ENCODE results near the gene BIN1.
"Not testable (repeated sequence)": the region's sequence is repeated elsewhere in the genome, so short reads cannot be mapped to it uniquely, and the experiment has no call there.

The BIN1 gene

DNA sequence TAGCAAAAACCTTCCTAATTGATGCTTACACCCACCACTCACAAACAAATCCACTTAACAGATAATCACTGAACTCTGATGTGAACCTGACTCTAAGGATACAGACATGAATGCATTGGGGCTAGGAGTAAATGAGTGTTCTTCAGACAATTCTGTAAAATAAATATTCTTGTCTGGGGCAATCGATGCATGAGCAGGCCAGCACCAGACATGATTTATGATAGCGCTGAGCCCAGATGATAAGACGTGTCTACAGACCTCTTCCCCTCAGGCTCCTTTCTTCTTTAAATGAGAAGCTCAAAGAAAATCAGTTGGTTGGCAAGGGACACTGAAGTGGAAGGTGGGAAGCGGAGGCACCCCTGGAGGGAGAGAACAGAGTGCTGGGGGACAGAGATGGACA, 27.3 kb upstream of the BIN1 start:
- DNase-seq (ENCODE audit: low spot score), result no peak

DNA sequence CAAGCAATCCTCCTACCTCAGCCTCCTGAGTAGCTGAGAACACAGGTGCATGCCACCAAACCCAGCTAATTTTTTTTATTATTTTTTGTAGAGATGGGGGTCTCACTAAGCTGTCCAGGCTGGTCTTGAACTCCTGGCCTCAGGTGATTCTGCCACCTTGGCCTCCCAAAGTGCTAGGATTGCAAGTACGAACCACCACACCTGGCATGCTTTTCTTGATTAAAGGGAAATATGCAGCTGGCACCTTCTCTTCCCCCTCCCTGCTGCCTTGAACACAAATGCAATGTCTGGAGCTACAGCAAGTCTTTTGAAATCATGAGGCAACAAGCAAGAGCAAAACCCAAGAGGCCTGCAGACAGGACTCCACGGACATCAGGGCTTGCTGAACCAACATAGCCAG, 26.8 kb upstream of the BIN1 start:
- DNase-seq (ENCODE audit: low spot score), result no peak

DNA sequence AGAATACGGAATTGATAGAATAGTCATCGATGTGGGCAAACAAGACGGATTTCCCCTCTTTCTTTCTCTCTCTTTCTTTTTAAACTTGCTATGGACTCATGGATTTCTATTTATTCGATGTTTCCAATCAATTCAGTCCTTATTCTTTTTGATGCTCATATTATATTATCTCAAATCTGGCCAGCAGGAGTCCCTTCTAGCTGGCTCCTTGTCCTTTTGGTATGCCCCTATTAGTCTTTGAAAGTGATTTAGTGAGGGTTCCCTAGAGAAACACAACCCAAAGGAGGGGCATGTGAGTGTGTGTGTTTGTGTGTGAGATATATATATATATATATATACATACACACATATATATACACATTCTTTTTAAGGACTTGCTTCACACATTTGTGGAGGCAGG, 23.5 kb upstream of the BIN1 start:
- no peak for DNase-seq (ENCODE audit: low spot score)

DNA sequence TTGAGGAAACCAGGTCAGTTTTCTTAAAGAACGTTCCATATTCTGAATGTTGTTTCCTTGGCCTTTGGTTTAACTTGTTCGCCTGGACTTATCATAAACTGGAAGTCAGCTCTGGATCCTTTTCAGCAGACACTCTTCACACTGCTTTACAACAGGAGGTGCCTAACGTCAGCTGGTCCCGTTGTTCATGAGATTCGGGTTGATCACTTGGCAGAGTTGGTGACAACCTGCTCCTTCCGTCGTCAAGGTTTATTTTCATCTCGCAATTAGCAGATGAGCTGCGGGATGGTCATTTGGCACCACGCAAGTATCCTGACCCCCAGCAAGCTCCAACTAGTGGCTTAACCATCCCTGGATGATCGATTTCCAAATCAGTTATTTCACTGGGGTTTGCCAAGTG, 23.0 kb upstream of the BIN1 start:
- DNase-seq (ENCODE audit: low spot score), result no peak

DNA sequence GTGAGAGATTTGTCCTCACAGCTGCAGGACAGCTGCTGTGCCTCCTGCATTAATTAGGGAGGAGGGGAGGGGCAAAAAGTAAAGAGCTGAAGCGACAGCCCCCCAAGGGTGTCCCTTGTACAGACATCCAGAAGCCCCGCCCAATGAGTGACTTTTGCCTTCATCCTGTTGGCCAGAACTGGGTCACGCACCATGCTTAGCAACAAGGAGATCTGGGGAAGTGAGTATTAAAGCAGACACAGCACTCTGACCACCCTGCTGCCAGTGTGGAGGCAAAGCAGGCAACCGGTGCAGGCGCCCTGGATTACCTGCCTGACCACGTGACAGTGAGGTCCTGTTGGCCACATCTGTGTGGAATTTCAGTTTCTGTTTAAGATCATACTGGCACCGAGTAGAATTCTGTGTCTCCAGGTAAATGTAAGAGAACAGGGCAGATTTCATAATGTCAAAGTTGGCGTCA, 21.5 kb upstream of the BIN1 start:
- no peak for DNase-seq (ENCODE audit: low spot score)

DNA sequence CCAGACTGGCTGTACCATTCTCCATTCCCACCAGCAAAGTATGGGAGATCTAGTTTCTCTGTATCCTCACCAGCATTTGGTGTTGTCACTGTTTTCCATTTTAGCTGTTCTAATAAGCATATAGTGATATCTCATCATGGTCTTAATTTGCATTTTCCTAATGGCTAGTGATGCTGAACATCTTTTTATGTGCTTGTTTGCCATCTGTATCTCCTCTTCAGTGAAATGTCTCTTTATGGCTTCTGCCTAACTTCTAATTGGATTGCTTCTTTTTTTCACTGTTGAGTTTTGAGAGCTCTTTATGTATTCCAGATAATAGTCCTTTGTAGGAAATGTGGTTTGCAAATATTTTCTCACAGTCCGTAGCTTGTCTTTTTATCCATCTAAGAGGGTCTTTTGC, 18.9 kb upstream of the BIN1 start:
- DNase-seq (ENCODE audit: low spot score), result no peak

DNA sequence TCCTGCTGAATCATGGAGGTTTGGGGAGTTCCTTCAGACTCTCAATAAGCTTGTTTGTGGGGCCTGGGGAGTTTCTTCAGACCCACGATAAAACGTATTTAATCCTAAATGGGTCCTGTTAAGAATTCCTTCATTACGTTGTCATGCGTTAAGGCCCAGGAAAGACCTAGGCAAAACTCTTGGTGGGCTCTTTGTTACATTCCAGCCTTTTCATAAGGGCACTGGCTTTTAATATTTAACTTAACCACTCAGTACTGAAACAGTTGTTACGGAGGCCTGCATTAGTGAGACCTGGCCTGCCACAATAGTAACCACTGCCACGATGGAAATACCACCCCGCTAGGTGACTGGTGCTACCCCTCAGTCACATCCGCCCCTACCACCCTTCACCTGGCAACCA, 17.5 kb upstream of the BIN1 start:
- no peak for DNase-seq (ENCODE audit: low spot score)

DNA sequence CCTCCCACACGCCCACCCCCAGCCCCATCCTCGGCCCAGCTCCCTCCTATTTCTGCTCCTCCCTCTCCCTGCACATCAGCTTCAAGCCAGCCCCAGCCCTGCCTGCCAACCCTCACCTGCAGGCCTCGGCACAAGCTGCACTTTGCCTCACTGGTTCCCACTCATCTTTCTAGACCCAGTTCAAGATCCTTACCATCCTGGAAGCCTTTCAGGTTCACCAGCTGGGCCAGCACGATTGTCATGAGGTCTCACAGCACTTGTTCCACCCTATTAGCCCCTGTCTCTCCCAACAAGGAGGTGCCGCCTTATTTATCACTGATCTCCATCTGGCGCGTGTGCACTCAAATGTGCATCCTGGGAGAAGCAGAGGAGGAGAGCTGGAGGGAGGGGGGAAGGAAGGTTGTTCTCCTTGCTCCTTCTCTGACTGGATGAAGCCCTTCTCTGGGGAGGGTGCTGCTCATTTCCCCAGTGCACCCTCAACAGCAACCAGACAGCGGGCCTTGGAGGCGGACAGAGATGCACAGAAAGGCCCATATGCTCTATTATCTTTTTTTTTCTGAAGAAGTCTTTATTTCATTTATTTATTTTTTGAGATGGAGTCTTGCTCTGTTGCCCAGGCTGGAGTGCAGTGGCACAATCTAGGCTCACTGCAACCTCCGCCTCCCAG, 15.5 kb upstream of the BIN1 start:
- no peak for DNase-seq (ENCODE audit: low spot score)

DNA sequence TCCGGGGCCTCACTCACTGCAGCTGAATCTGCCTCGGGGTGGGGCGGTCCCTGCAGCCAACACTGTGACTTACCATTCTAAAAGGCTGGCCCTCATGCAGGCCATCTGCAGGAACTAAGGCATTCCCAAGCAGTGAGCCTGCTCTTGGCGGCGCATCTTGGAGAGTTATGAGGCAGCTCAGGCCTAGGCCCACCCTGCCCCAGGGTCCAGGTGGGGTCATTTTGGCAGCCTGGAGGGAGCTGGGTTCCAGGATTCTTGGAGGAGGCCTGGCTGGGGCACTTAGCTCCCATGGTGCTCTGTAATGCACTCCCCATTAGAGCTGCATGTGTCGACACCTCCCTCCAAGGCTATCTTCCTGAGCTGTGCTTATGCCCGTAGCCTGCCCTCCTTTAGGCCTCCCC, 14.8 kb upstream of the BIN1 start:
- no peak for DNase-seq (ENCODE audit: low spot score)

DNA sequence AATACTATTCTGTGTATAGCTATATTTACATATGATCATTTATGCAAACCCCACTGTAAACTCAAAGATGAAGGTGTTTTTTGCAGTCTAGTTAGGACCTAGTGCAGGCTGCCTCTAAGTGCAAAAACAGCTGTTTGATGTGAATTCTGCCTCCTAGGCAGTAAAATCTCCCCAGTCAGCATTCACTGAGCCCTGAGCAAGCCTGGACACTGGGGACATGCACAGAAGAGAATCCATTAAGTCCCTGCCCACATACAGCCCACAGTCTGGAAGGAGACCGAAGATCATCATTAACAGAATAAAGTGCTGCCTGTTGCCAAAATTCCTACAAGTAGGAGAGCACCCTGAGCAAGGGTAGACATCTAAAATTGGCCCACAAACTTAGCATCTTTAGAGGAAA, 14.4 kb upstream of the BIN1 start:
- DNase-seq (ENCODE audit: low spot score), result no peak

DNA sequence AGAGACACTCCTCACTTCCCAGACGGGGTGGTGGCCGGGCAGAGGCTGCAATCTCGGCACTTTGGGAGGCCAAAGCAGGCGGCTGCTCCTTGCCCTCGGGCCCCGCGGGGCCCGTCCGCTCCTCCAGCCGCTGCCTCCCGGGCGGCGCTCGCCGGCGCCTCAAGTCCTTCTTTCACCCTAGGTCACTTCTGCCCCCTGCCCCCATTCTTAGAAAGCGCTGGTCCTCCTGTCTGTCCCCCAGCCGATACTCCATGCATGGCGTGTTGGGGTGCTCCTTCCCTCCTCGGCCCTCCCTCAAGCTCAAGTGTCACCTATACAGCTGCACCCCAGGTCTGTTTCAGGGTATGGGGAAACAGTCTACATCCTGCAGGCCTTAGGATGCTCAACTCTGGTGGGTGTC, 13.5 kb upstream of the BIN1 start:
- not testable (repeated sequence) for DNase-seq (ENCODE audit: low spot score)

DNA sequence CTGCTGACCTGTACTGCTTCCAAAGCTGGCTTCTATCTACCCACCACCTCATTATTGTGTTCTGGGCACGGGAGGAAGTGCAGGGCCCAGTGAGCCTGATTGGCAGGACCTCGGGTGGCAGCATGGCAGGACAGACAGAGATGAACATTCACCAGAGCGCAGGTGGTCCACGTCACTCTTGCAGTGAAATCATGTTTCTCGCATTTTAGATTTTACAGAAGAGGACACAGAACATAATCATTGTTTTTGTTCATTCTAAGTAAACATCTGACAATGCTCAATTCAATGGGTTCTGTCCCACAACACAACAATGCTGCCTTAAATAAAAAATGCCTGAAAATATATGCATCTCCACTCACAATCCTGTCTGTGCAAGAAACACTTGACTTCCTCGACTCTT, 11.5 kb upstream of the BIN1 start:
- no peak for DNase-seq (ENCODE audit: low spot score)

DNA sequence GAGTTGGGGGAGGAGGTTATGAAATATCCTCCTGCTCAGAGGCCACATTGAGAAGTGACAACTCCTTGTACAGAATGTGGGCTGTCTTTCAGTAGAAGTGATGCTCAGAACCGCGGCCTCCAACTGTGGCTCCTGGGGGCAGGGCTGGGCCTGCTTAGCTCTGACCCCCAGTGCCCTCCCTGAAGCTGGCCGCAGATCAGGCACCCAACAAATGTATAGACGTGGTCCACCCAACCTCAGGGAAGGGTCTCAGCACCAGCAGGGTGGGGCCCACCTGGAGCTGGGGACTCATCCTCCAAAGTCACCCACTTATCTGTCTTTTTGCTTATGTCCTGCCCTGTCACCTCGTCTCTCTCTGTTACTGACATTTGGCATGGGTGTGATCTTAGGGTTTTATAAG, 11.1 kb upstream of the BIN1 start:
- no peak for DNase-seq (ENCODE audit: low spot score)

DNA sequence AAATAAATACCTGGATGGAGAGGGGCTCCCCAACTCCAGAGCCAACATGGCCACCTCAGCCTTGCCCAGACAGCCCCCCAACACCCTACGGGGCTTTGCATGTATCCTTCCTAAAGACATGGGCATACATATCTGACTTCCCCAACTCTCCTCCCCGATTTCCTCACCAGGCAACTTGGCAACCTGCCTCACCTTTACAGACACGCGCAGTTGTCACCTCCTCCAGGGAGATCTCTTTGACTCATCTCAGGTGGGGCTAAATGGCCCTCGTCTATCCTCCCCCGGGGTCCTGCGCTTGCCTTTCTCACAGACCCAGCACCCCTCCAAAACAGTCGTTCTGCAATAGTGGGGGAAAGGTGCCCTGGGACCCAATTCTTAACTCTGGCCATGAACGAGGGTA, 10.6 kb upstream of the BIN1 start:
- no peak for DNase-seq (ENCODE audit: low spot score)

DNA sequence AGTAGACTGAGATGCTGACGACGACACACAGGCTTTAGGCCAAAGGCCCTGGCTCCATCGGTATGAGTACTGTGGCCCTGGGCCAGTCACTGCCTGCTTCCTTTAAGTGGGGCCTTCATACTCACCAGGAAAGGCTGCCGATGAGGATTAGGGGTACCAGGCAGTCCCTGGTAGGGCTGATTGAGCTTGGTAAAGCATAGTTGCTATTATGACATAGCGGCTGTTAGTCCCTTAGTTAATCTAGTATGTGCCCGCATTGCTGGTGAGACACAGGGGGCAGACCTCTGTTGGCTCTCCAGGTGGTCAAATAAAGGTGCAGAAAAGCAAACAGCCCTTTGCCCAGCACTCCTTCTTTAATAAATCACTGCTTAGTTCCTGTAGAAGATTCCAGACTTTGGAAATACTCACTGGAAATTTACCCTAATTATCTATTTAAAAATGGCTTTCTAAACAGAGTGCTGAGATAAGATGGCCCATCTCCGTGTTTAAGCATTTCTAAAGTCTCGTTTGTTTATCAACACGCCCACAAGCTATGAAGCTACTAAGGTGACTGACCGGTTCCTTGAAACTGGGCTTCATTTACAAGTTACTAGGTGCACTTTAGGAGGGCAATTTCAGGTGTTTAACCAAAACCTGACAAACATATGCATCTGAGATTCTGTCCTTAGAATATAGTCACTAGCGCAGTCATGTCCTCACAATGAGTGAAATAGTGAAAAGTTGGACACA, 8.7 kb upstream of the BIN1 start:
- DNase-seq (ENCODE audit: low spot score), result peak; percentile 59

DNA sequence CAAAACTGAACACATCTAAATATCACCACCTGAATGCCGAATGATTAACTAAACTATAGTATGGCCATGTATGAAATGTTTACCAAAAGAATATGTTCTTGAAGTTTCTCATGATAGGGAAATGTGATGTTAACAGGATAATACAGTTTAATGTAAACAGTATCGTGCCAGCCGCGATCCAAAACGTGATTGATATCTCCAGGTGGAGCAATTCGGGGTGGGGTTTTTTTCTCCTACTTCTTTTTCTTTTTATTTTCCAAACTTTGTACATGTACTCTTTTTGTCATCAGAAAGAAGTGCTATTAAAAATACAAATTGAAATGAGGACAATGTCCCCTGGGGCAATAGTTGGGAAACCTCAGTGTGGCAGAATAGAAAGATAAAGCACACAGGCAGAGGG, 4.0 kb upstream of the BIN1 start:
- DNase-seq (ENCODE audit: low spot score), result no peak

DNA sequence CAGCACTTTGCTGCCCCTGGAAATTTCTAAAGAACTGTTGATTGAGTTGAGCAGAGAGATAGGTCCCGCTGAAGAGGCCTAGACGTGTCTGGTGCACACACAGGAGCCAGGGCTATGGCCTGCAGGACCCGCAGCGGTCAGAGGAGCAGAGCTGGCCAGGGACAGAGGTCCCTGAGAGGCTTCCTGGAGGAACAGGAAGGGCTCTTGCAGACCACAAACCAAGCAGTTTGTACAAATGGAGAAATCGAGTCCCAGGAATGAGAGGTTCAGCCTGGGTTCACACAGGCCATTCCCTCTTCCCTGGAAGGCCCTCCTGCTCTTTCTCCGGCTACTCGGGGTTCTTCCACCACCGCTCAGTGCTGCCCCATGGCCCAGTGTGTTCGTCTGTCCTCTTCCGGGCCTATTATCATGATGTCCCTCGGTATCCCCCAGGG, 1.2 kb upstream of the BIN1 start:
- no peak for DNase-seq (ENCODE audit: low spot score)

DNA sequence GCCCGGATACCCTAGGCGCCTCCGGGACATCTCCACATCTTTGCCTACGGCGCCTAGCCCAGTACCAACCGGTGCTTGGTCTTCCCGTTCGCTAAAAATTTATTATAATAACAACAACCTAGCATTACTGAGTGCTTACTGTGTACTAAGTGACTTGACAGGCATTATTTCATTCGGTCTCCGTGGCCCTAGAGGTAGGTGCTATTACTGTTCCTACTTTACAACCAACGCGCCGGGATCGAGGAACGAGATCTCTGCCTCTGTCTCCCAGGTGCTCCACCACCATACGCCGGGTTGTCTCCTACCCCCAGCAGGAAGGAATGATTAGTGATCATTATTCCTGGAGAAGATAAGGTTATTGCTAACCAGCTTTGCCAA, 657 bp upstream of the BIN1 start:
- DNase-seq (ENCODE audit: low spot score), result peak; percentile 64

DNA sequence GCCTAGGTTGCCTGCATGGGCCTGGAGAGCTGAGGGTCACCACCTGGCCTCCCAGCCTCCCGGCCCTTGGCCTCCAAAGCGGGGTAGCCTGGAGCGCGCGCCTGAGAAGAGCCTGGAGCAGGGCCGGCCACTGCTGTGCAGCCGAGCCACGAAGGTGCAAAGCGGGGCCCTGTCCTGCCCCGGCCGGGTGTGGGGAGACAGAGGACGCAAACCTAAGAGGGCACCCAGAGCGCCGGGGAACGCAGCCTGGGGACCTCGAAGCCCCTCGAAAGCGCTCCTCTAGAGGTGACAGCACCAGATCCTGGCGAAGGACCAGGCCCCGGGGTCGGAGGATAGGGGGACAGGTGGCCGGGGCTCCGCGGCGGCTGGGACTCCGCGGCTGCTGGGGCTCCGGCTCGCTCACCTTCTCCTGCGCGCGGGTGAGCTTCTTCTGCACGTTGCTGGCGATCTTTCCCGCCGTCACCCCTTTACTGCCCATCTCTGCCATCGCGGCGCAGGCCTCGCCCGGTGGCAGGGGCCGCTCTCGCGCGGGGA, 430 bp downstream of the BIN1 start:
- peak; percentile 58 for DNase-seq (ENCODE audit: low spot score)

DNA sequence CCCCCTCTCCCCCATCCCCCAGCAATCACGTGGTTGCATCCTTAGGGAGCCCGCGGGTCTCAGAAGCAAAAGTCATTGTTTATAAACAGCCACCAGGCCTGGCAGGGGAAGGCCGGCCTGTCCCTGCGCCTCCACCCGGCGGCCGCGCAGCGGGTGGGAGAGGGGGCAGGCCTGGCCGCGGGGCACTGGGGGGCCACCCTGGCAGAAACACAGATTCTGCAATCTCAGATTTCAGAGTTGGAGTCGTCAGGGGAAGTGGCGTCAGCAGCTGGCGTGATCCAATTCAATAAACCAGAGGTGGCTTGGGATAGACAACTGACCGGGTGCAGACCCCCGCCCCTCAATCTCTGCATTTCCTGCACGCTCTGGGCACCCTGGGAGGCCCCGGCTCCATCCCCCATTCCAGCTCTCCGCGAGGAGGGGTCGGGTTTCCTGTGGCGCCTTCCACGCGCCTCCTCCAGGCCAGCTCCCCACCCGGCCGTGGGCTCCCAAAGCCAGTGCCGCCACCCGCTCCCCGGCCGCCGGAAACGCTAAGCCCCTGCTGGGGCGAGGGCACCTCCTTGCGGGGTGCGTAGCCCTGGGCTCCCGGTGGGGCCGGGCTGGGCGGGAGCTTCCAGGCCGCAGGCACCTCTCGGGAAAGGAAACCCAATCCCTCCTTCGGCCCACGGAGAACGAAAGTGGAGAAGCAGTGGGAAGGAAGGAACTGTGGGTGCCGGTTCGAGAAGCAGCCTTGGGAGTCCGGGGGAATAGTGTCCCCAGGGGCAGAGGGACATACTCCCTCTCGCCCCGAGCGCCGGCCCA, 1.1 kb downstream of the BIN1 start:
- DNase-seq (ENCODE audit: low spot score), result peak; percentile 56

DNA sequence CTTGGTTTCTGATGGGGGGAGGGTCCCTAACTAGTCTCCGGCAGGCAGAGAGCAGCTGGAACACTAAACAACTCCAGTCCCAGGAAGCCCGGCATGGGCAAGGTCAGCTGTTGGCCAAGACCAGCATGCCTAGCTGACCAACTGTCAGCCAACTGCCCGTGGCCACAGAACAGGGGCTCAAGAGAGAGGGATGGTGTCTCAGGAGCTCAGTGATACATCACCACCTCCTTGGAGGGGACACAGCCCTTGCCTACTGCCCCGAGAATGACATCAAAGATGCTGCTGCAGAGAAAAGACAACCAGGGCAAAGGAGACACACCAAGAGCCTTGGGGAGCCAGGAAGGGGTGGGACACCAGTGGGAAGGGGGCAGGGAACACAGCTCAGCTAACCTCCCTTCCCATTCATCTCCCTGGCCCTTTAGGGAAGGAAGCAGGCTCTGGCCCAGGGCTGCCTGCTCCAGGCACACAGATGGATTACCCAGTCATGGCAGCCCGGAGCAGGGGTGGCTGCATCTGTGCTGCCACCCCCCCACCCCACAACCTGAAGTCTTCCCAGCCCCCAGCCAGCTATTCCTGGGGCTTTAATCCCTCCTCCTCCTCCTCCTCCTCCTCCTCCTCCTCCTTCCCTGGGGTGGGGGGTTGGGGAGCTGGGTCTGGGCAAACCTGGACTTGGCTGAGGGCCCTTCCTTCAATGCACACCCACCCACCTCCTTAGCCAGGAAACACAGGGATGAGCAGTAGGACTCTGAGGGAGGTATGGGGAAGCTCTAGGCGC, 1.9 kb downstream of the BIN1 start:
- no peak for DNase-seq (ENCODE audit: low spot score)

DNA sequence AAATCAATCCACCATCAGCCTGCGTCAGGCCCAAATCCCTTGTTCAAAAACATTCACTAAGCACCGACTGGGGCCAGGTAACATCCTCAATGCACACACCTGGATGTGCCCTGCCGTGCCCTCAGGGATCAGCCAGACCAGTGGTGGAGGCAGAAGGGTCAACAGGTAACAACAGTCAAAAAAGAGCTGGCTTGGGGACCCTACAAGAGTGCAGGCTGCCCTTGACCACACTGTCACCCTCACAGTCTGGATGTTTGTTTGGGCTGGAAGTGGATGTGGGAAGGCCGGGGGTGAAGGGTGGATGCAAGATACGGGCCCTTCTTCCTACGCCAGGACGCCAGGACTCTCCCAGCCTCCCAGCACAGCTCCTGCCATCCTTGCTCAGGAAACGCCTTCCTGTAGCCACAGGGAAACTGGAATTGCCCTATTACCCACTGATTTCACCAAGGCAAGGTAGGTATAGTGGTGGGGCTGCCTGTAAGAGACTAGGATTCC, 2.7 kb downstream of the BIN1 start:
- DNase-seq (ENCODE audit: low spot score), result no peak

Data from HuH-7.5 (cell line).